ENCODE data around the gene WDR41.

DNA sequence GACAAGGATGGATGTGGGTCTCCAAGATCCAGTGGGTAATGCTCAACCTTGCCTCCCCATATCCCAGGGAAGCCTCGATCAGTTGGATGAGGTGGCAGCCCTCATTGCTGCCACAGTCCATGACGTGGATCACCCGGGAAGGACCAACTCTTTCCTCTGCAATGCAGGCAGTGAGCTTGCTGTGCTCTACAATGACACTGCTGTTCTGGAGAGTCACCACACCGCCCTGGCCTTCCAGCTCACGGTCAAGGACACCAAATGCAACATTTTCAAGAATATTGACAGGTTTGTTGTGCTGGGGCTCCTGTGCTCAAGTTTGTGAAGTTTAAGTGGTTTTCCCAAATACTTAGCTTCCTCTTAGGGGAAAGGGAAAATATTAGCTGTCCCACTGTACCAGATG lies 74.0 kb downstream of the WDR41 start:
- TF ChIP-seq, protein P1, sequence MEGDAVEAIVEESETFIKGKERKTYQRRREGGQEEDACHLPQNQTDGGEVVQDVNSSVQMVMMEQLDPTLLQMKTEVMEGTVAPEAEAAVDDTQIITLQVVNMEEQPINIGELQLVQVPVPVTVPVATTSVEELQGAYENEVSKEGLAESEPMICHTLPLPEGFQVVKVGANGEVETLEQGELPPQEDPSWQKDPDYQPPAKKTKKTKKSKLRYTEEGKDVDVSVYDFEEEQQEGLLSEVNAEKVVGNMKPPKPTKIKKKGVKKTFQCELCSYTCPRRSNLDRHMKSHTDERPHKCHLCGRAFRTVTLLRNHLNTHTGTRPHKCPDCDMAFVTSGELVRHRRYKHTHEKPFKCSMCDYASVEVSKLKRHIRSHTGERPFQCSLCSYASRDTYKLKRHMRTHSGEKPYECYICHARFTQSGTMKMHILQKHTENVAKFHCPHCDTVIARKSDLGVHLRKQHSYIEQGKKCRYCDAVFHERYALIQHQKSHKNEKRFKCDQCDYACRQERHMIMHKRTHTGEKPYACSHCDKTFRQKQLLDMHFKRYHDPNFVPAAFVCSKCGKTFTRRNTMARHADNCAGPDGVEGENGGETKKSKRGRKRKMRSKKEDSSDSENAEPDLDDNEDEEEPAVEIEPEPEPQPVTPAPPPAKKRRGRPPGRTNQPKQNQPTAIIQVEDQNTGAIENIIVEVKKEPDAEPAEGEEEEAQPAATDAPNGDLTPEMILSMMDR (IDR thresholded peaks at IDR 0.05): no peak
- no peak for TF ChIP-seq POLR2A (IDR thresholded peaks at IDR 0.05)
- TF ChIP-seq POLR2AphosphoS5 (IDR thresholded peaks at IDR 0.05): no peak
